GM18909 (cell line): ENCODE measurements around the gene ARL6IP6.

Source experiments
- ATAC-seq: cut with Tn5 transposase; IDR thresholded peaks from one replicate; pipeline ENCODE4 v1.9.1; 2021; ENCODE audit warnings: mild to moderate bottlenecking; ENCODE audit not compliant: unreplicated experiment, poor library complexity

The ARL6IP6 gene

DNA sequence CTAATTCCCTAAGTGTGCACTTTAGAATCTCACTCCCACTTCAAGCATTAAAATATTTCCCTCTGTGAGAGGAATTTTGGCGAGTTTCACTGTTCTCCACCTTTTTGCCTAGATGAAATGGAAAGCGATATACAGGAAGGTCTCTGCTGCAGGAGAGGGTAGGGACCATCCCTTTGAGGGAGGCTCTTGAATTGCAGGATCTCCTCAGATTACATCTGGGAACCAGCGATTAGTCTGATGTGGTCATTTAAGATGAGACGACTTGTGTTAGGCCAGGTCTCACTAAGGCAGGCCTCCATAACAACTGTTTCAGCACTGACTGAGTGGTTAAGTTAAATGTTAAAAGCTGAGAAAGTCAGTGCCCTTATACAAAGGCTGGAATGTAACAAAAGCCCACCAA is 74.6 kb downstream of the ARL6IP6 start:
- ATAC-seq, result no peak

DNA sequence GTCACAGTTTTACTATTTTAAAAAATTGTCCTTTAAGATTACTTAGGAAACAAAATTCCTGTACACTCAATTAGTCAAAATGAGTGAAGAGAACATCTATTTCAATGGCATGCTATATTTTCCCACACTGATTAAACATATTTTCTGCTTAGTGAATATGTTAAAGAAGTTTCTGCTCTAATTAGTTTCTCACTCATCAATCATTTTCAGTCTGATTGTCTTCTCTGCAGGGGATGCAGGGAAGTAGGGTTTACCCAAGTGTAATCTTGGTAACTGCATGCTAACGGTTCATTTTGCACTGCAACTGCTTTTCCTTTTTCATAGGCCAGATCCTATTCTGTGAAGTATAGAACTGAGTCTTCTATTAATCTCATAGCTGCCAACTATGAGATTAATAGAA is 78.5 kb downstream of the ARL6IP6 start:
- no peak for ATAC-seq

DNA sequence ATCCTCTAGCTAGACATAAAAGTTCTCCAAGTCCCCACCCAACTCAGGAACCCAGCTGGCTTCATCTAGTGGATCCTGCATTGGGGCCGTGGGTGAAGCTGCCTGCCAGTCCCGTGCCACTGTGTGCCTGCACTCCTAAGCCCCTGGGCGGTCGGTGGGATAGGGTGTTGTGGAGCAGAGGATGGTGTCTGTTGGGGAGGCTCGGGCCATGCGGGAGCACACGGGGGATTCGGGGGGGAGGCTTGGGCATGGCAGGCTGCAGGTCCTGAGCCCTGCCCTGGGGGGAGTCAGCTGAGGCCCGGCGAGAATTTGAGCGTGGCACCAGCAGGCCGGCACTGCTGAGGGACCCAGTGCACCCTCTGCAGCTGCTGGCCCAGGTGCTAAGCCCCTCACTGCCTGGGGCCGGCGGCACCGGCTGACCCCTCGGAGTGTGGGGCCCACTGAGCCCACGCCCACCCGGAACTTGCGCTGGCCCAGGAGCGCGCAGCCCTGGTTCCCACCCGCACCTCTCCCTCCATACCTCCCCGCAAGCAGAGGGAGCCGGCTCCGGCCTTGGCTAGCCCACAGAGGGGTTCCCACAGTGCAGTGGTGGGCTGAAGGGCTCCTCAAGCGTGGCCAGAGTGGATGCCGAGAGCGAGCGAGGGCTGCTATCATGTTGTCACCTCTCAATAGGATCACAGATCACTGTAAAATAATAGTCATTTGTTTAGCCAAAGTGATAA is 86.4 kb downstream of the ARL6IP6 start:
- ATAC-seq, result no peak

DNA sequence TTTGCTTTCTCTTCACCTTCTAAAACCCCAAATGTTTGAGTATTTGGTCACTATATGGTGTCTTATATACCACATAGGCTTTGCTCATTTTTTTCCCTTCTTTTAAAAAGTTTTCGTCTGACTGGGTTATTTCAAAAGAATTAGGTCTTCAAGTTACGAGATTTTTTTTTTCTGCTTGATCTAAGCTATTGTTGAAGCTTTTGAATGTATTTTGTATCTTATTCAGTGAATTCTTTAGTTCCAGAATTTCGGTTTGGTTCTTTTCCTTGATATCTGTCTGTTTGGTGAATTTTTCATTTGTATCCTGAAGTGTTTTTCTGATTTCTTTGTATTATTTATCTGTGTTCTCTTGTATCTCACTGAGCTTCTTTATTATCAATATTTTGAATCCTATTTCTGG is 93.5 kb downstream of the ARL6IP6 start:
- no peak for ATAC-seq
